Prostate gland (tissue), 2 donors: ENCODE data around the gene GNPTAB.

Source experiments
- CTCF ChIP-seq, 4 experiments: fragments of 200-600 bp in 2 of 4; fragments of 450-650 bp in 2 of 4; sonication (generic) in 2 of 4; IDR thresholded peaks; 1 replicate in 3 of 4; 2 replicates in 1 of 4; pipeline ENCODE4 v1.5.1; 2016 to 2019; ENCODE audit warnings: antibody characterized with exemption in 4 of 4, mild to moderate bottlenecking in 2 of 4, moderate library complexity in 2 of 4
- POLR2A ChIP-seq: fragments of 450-650 bp; IDR thresholded peaks from one replicate; pipeline ENCODE4 v1.6.1; 2016; ENCODE audit warnings: antibody characterized with exemption, mild to moderate bottlenecking
- POLR2AphosphoS5 ChIP-seq: sonication (generic); formaldehyde crosslinking; IDR thresholded peaks from one replicate; pipeline ENCODE4 v1.6.1; 2017; ENCODE audit warnings: antibody characterized with exemption

- no peak for TF ChIP-seq CTCF (IDR thresholded peaks at IDR 0.05)
- TF ChIP-seq POLR2AphosphoS5: no peak
- no peak for TF ChIP-seq POLR2A
Observed at GRCh38 chr12:101785671-101786070, 45.1 kb downstream of the GNPTAB start.
